HG03175 (cell line): ENCODE data around the gene DCK.

ENCODE experiments used
- ATAC-seq: cut with Tn5 transposase; IDR thresholded peaks from one replicate; pipeline ENCODE4 v1.9.1; 2021; ENCODE audit warnings: mild to moderate bottlenecking, moderate library complexity; ENCODE audit not compliant: unreplicated experiment

The DCK gene

DNA sequence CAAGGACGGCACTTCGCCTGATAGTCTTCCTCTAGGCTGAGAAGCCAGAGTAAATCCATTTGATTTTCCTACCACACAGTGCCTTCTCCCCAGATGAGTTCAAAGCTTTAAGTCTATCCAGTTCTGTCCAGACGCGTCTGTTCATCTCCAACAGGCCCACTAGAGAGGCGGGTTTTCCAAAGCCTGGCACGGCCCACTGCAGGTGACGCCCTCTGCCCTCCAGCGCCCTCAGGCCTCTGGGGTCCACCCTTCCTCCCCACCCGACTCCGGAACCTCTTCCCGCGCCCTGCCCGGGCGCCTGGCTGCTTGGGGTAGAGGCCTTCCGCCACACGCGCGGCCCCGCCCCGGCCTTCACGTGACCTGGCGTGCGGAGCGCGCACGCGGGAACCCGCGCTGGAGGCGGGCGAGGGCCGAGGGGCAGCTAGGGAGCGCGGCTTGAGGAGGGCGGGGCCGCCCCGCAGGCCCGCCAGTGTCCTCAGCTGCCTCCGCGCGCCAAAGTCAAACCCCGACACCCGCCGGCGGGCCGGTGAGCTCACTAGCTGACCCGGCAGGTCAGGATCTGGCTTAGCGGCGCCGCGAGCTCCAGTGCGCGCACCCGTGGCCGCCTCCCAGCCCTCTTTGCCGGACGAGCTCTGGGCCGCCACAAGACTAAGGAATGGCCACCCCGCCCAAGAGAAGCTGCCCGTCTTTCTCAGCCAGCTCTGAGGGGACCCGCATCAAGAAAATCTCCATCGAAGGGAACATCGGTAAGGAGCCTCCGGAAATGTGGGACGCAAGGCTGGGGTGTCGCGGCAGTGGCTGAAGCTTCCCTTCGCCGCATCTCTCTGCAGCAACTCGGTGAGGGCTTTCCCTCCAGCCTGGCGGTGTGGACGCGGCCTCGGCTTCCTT lies at the start of gene DCK:
TSS of gene DCK (plus strand) at position 469 of the 888 bp plus-strand sequence. CDS start at position 656, 187 bp downstream.
- peak; percentile 80 for ATAC-seq

DNA sequence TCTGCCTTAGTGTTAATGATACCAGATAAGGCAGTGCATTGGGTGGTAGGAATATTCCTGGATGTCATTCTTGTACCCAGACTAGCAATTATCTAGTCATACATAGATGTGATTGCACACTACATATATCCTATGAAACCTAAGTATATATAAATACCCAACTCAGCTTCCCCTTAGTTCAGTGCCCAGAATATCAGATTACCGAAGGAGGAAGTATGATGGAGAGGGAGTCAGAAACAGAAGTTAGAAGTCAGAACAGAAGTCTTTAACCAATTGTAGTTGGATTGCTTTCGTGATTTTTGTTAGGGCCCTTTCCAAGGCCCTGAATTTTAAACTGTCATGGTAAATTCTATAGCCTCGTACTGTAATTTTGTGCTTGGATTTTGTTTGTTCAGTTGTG lies 48.4 kb upstream of the DCK start:
- peak; percentile 42 for ATAC-seq

DNA sequence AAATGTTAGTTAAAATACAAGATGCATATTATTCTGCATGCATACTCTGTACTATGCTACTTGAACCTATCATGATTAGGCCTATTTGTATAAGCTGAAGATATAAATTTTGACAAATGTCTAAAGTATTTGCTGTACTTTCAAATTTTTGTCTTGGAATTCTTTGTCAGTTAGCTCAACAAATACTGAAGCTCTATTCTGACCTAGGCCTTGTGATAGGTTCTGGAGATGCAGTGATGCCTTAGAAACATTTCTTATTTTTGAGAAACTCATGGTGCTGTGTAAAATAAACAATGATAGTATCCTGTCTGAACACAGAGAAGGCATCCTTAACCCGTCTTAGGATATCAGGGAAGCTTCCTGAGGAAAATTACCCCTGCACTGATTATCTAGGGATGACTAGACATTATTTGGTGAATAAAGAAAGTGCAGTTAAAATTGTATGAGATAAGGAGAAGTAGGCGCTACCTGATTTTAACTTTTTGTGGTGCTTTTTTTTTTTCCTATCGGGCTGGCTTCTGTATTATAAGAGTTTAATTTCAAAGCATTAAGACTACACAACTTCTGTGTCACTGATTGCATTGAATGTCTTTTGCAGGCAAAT lies 47.9 kb upstream of the DCK start:
- ATAC-seq: no peak

DNA sequence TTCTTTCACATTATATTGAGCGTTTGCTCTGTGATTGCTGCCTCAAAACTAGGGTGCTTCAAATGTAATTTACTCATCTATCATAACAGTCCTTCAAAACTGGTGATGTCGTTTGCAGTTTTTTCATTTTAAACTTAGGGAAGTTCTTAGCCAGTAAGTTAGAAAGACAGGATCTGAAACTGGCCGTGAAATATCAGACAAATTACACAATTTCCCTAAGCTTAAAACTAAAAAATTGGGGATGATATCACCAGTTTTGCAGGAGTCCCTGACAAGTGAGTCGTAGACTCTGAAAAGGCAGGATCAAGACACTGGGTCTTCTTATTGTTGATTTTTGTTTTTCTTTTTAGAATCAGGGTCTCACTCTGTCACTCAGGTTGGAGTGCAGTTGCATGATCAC lies 46.5 kb upstream of the DCK start:
- no peak for ATAC-seq

DNA sequence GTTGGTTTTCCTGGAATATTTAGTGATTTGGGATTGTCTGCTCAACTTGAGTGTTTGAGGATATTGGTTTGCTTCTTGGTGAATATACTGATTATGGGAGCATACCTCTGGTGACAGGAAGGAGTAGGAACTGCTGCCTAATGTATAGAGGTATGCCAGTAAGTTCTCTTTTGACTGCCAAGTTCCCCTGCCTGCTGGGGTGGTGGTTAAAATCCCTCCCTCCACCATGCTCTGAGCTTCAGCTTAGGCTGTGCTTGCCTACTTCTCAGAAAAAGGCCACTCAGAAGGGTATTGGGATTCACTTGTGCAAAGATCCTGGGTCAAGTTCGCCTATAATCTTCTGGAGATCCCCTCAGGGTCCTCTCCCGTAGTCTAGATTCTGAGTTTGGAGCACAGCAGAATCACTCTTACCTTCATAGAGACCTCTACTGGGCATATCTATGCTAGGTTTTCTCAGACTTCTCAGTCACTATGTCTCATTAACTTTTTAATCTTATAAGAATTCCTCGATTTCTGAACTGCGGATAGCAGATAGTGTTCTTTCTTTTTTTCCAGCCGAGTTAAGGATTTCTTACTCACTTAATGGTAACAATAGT lies 44.7 kb upstream of the DCK start:
- ATAC-seq: no peak

DNA sequence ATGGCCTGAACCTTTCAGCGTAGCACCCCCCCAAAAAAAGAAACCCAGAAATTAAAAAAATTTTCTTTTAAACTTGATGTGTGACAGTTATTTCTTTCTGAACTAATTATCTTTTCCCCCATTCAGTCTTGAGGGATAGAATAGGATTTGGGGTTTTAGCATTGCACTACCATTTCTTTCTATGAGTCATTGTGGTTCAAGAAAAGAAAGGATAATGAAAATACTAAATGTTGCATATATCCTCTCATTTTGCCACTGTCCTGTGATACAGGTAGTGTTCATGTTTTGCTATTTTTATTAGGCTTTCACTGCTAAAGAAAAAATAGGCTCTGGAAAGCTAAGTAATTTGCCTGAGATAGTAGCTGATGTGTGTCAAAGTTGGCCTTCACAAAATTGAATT lies 39.4 kb upstream of the DCK start:
- ATAC-seq: no peak

DNA sequence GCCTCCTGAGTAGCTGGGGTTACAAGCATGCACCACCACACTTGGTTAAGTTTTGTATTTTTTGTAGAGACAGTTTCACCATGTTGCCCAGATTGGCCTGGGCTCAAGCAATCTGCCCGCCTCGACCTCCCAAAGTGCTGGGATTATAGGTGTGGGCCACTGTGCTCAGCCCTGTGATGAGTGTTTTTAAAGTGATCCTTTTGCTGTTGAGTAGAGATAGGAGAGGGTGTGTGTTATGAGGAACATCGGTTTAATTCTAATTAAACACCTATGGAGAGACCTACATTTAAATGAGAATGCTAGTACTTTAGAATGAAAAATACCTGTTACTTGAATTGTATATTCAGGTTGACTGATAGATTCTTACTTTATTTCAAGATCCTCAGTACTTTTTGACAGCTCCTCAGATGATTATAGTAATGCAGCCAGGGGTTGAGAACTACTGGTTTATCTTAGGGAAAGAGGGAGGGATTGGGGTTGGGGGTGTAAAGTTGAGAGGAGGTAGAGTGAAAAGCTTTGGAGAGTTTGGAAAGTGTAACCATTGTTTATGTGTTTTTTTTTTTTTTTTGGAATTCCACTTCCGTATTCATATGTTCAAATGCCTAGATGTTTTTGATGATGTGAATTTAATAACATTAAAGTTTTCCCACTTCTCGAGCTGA lies 36.8 kb upstream of the DCK start:
- no peak for ATAC-seq

DNA sequence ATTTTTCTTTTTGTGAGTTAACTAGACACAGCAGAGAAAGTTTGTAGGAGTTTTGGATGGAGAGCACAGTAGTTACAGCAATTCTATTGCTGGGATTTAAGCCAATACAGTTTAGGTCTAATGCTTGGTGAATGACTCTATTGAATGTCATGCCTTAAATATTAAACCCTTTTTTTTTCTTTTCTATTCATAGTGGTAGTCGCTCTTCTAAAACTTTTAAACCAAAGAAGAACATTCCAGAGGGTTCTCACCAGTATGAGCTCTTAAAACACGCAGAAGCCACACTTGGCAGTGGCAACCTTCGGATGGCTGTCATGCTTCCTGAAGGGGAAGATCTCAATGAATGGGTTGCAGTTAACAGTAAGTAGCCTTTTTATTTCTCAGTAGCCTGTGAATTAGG lies 34.8 kb upstream of the DCK start:
- no peak for ATAC-seq

DNA sequence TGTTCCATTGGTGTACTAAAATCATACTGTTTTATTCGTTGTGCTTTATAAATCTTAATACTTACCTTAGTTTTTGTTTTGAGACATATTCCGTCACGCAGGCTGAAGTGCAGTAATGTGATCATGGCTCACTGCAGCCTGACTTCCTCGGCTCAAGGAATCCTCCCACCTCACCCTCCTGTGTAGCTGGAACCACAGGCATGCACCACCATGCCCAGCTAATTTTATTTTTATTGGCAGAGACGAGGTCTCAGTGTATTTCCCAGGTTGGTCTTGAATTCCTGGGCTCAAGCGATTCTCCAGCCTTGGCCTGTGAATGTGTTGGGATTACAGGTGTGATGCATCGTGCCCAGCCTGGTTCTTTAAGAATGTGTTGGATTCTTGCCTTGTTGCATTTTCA lies 24.4 kb upstream of the DCK start:
- no peak for ATAC-seq

DNA sequence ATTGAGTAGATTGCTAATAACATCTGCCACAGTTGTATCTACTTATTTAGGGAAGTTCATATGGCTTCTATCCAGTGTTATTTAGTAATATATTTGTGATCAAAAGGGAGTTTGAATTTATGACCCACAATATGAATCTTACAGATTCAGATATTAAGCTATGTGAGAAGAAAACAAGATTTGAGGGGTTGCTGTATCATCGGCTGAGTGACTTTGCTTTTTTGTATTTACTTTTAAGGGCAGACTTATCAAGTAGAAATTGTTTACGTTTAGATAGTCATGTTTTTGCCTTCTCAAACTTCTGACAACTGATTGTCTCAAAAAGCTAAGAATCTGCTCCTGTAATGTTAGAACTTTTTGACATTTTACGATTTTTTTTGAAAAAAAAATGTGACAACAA lies 17.2 kb upstream of the DCK start:
- no peak for ATAC-seq

DNA sequence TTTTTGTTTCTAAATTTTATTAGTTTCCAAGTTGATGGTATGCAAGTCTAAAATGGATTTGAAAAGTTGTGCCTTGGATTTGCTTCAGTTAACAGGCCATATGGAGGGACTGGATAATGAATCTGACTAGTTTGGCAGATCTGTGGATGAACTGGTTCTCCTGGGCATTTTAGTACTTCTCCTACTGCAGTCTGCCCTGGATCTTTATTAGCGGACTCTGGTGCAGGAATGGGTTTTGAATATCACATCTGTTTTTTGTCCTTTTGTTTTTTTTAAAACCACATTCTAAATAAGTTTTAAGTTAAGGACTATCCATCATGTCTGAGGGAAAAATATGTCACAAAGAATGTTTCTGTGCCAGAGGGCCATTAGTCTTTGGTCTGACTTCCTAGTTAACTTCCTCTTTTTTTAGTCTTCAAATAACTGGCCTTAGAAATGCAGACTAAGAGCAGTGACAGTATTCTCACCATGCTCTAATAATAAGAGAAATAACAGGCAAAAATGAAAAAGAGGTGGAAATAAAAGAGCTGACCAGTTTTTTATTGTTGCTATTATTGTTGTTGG lies 13.9 kb upstream of the DCK start:
- peak; percentile 52 for ATAC-seq

DNA sequence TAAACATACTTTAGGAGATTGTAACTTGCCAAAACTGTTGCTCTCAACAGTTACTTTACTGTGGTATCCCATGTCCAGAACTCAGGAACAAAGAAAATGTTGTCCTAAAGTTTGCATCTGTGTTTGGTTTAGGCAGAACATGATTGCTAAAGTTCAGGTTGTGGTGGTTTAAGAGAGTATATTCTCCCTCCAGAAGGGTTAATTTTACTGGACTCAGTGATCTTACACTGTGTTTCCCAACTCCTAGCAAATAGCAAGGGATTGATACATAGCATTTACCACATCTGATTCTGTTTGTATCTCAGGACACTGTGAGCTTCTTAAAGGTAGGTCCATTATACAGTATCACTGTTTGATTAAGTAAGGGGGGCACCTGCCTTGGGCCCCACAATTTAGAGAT lies 13.3 kb upstream of the DCK start:
- ATAC-seq: no peak

DNA sequence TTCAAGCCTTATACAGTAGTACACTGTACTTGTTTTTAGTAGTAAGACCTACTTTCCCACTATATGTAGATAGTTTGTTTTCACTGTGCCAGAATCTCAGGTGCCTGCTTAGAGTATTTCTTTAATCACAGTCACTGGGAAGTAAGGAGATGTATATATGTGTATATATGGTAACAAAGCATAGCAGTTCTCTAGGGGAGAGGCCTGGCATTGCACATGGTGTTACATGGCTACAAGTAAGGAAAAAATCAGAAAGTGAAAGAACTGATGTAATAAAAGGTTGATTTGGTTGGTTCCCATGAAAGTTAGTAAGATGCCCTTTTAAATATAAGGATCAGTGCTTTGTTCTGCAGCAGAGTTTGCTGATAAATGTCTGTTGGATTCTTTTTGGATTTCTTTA lies 9.3 kb upstream of the DCK start:
- ATAC-seq: no peak

DNA sequence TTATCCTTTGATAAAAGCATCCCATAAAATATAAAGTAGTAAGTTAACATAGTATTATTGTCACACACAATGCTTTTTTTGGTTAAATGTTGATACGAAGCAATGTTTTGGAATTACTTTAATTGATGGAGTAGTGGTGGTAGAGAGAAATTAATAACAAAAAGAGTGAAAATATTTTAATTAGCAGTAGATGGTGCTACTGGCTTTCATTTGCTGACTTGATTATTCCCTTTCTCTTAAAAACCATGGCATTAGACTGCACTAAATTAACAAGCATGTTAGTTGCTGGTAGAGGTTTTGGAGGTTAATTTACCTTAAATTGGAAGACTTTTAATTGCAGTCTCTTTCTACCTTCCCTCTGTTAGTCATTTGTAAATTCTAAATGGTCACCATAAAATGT lies 8.9 kb upstream of the DCK start:
- no peak for ATAC-seq

DNA sequence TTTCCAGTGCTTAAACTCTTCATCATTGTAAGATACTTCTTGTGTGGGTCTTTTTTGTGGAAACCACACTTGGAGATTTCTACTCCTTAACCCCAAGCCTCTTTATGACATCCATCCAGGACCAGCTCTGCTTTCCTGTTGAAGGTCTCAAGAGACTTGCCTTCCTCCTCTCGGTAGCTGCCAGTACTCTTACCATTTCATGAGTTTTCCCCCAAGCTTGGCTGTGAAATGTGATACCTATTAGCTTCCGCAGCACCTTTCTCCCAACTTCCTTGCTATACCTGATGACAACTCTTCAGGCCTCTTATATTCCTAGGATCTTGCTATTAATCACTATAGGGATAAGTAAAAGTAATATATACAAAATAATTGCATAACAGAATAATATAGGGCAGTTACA lies 1.9 kb upstream of the DCK start:
- no peak for ATAC-seq

DNA sequence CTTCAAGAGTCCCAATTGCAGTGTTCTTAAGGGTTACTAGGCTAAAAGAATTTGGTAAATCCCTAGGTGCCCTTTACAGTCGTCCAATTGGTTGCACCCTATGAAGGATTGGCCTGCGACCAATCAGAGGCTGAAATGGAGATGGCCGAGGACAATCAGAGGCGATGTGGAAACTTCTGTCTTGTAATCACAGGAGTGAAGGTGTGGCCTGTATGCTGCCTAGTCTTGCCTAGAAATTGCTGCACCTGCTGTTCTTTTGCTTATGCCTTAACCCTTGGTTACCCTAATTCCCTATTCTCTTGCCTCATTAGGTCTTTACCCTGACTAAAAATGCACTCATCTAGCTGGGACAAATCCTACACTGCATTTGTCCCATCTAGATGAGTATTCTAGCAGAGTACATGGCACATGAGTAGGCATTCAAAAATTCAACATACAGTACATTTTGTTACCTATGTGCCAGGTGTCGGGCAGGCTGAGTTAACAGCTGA lies 1.0 kb upstream of the DCK start:
- ATAC-seq: no peak

DNA sequence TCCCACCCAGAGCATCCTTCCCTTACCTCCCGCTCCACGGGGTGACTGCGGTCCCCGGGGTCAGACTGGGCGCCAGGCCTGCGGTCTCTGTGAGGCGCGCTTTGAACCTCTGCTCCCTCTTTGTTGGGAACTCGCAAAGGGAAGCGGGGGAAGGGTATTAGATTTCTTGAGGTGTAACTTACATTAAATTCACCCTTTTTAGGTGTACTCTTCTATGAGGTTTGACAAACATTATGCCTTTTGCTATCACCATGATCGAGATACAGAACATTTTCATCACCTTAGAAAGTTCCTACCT lies 569 bp downstream of the DCK start:
- no peak for ATAC-seq

DNA sequence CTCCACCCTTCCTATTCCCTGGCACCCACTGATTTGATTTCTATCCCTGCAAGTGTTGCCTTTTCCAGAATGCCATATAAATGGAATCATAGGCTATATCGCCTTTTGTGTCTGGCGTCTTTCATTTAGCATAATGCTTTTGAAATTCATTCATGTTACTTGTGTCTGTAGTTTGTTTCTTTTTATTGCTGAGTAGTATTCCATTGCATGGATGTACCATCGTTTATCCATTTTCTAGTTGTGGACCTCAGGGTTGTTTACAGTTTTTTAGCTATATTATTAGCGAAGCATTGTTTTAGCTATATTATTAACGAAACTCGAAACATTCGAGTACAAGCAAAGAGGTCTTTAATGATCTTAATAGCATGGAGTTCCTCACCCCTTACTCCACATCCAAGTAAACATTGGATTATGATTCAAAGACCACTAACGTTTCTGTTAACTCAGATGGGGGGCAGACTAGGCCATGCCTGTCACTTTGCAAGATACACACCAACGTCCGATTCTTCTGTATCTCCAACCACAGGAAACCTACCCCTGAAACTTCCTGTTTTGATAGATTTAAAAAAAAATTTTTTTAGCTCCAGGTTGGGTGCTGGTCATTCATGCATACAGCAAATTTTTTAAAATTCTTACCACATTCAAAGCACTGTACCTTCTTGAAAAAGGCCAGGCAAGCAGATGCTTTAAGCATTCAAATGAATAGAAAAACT lies 1.1 kb downstream of the DCK start:
- ATAC-seq: peak; percentile 39

DNA sequence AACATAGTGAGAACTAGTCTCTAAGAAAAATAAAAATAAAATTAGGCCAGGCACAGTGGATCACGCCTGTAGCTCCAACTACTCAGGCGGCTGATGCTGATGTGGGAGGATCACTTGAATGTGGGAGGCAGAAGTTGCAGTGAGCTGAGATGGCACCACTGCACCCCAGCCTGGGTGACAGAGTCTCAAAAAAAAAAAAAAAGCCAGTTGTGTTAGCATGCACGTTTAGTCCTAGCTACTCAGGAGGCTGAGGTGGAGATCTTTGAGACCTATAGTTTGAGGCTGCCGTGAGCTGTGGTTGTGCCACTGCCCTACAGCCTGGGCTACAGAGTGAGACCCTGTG lies 2.5 kb downstream of the DCK start:
- ATAC-seq: no peak

DNA sequence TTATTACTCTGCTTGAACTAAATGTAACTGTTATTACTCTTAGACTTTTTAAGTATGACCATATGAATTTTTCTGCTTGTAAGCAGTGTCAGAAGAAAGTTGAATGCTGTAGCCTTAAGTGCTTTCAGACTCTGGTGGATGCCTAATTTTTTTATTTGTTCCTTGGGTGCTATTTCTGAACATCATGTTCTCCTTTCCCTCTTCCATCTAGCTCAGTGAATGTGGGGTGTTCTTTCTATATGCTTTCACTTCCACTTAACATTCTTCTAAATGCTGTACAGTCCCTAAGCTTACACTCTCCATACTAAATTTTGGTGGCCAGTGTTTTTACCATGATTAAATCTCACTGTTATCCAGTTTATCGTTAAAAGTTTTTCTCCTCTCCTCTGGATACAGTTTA lies 3.6 kb downstream of the DCK start:
- ATAC-seq: no peak

DNA sequence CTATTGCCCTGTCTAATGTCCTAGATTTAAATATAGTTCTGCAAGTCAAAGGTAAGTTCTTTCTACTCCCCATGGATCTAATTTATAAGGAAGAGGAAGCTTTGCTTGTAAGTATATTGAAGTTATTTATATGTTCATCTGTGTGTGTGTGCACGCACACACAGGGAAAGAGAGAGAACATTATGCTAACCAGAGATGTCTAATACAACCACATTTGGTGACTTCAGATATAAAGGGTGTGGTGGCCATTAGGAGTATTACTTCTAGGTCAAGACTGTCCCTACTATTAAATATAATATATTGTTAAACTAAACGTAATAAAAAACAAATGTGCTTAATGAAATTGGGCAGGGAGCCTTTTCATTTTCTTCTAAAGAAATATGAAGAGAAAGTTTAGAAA lies 4.1 kb downstream of the DCK start:
- no peak for ATAC-seq
